ENCODE measurements around the gene KCND2.
"Not testable (repeated sequence)": the region's sequence is repeated elsewhere in the genome, so short reads cannot be mapped to it uniquely, and the experiment has no call there.

Gene KCND2

DNA sequence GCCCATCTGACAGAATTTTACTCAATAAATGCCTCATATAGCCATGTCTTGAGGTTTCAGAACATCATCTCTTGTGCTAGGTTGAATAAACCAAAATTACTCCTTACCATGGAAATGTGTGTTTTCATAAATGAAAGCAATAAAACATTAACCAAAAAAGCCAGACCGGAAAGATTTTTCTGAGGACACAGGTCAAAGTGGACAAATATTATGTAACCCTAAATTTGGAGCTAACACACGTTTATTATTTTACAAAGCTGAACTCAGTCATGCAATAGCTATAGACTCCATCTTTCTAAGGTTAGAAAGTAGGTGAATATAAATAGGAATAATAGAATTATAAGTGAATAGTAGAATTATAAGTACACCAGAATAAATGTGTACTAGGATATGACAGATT lies 315.9 kb downstream of the KCND2 start:
- DNase-seq, result no peak

GRCh38 chr7:120600607-120601006 lies 327.6 kb downstream of the KCND2 start:
- DNase-seq, result no peak

DNA sequence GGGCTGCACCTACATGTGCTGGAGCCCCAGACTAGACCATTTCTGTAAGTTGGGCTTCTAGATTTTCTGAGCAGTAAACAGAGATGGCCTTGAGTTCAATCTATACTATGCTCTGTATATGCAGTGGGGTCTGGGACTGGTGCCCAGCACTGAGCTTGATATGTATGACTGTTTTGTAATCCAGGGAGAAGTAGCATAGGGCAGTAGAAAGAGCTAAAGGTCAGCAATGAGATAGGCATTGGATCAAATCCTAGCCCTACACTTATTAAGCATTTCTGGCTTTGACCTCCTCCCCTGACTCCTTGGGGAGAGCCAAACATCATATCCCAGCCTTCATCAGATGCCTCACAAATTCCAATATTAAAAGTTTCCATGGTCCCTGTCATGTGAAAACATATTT lies 330.4 kb downstream of the KCND2 start:
- no peak for DNase-seq

GRCh38 chr7:120609136-120609753 lies 336.3 kb downstream of the KCND2 start:
- no peak for DNase-seq

DNA sequence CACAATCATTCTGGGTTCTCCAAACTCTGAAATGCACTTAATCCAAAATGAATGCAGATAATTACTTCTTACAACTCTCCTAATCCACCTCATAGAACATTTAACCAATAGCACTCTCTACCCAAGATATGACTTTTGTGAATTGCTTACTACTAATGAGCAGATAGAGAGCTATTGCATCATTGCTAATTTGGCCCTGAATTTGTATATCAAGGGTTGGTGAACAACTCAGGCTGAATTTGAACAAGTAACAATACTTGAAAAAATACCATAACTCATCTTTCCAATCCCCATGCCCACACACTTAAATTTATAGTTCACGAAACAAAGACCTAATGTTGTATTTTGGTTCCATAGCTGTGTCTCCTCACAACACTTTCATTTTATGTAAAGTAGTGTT lies 339.0 kb downstream of the KCND2 start:
- no peak for DNase-seq

GRCh38 chr7:120615703-120616102 lies 342.7 kb downstream of the KCND2 start:
- DNase-seq, result no peak

DNA sequence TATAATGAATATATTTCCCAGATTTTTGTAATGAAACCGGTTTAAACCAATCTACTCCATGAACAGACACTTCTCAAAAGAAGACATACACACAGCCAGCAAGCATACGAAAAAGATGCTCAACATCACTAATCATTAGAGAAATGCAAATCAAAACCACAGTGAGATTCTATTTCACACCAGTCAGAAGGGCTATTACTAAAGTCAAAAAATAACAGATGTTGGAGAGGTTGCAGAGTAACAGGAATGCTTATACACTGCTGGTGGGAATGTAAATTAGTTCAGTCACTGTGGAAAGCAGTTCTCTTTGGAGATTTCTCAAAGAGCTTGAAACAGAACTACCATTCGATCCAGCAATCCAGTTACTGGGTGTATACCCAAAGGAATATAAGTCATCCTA lies 344.3 kb downstream of the KCND2 start:
- DNase-seq, result no peak

DNA sequence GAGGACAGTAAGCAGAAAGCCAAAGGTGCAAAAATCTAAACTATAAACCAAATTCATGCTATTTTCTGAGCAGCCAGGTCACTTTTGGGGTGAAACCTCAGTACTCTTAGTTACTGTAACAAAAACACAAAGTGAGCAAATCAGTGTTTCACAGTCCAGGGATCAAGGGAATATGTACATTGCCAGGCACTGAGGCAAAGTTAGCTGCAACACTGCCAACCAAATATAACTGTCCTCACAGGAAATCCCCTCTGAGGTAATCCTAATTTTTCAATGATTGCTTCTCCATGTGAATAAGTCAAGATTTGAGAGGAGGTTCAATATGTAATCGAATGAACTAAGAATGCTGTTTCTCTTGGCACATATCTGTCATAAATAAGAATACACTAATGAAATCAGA lies 355.3 kb downstream of the KCND2 start:
- no peak for DNase-seq

DNA sequence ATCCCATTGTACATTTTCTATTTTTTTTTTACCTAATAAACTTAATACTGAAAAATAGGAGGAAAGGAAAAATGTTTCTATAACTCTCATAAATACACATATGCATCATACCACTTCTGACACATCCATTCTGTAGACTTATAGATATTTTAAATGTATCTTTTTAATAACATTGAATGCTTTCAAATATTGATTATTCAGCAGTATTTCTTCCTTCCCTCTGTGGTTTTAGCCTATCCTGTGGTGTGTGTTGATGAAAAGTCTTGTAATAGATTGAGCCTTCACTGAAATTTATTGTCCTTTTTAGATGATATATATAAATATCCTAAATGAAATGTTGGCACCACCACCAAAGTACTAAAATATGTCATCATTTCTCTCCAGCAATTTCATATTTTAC lies 366.9 kb downstream of the KCND2 start:
- no peak for DNase-seq

DNA sequence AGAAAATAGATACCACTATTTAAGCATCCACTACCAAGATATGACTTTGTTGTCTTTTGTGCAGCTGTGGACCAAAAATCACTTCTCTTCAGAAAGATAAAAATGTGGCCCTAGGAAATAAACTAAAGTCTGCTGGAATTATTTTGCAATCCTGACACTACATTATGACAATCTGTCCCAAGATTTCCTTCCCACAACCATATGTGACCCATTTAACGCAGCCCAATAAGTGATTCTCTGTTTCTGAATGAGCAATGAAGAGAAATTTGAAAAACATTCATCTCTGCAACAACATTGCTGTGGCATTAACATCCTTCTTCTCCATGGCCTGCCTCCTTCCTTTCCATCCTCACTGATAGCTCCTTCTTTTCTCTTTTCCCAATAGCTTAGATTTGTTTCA lies 373.0 kb downstream of the KCND2 start:
- DNase-seq, result no peak

GRCh38 chr7:120654241-120654640 lies 381.3 kb downstream of the KCND2 start:
- DNase-seq, result no peak

GRCh38 chr7:120658516-120658915 lies 385.5 kb downstream of the KCND2 start:
- DNase-seq, result no peak

GRCh38 chr7:120662291-120662690 lies 389.3 kb downstream of the KCND2 start:
- no peak for DNase-seq

DNA sequence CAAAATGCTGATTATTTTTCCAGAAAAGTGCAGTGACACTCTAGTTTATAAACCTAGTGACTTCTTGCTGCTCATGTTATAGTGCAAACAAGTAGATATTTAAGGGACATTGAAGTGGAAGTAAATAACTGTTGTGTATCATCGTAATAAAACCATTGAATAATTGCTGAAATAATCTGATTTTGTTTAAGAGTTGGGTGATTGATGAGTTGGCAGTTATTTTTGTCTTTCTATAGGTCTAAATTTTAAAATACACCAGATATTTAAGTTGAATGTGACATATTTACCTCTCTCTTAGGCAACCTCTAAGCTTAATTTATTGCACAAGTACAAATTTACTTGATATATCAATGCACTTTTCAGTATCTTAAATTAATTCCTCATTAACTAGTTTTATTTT lies 392.1 kb downstream of the KCND2 start:
- DNase-seq, result no peak

DNA sequence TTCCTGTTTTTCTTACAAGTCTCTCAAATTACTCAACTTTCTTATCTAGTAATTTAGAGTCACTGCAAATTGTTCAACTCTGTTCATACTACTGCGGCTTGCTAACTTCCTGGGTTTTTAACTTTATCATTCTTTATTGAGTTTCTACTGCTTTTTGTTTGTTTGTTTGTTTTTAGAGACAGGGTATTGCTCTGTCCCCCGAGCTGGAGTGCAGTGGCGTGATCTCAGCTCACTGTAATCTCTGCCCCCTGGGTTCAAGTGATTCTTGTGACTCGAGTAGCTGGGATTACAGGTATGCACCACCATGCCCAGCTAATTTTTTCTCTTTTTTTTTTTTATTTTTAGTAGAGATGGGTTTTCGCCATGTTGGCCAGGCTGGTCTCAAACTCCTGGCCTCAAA lies 402.1 kb downstream of the KCND2 start:
- no peak for DNase-seq

GRCh38 chr7:120677535-120677934 lies 404.6 kb downstream of the KCND2 start:
- no peak for DNase-seq

GRCh38 chr7:120680985-120681384 lies 408.0 kb downstream of the KCND2 start:
- DNase-seq, result no peak

- no peak for DNase-seq
Observed at GRCh38 chr7:120684463-120684862, 411.5 kb downstream of the KCND2 start.

GRCh38 chr7:120691915-120692314 lies 418.9 kb downstream of the KCND2 start:
- DNase-seq, result no peak

GRCh38 chr7:120695848-120696247 lies 422.9 kb downstream of the KCND2 start:
- no peak for DNase-seq

- DNase-seq, result no peak
Observed at GRCh38 chr7:120700796-120701195, 427.8 kb downstream of the KCND2 start.

GRCh38 chr7:120702408-120702807 lies 429.4 kb downstream of the KCND2 start:
- DNase-seq, result not testable (repeated sequence)

- DNase-seq, result no peak
Observed at GRCh38 chr7:120703585-120704240, 430.7 kb downstream of the KCND2 start.

DNA sequence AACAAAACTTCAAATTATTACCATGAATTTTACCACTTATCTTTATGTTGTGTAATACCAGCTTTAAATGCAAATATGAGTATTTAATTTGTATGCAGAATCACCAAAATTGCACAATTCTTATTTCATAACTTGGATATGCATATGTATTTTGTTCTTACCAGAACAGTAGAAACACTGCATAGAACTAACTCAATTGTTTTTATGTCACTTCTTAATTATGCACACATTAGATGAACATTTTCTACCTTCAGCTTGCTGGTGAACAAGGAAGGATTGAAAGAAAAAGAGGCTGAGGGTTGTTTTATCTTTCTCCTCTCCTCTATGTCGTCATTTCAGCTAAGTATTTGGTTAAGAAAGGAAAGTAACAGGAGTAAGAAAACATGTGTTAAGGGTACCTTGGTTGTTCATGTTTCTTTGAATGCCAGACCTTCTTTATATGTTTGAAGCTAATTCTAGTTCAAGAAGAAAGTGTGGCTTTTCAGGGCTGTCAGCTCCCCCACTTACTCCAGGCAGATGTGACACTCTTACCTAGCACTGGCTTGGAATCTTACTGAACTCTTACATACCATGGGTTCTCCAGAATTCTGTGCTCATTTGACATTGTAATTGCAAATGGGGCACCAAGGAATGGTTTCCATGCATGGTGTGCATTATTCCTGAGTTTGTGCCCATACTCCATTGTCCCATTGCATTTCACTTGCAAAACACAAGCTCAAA lies 436.4 kb downstream of the KCND2 start:
- no peak for DNase-seq

GRCh38 chr7:120709972-120710320 lies 437.0 kb downstream of the KCND2 start:
- DNase-seq, result no peak

Measured in hematopoietic multipotent progenitor cell treated with erythropoietin and hydrocortisone succinate and interleukin-3 and kit ligand, for 8 days (in vitro differentiated cells).